ENCODE measurements around the gene PSME2. TPM values are rescaled to one million over a fixed set of nuclear protein-coding genes. Genes with fewer than 3 reads are reported as not detected.

The PSME2 gene
- total RNA-seq, 2 experiments from 2014 or later: 395 to 405 TPM

GRCh38 chr14:24147761-24148428 is 1.5 kb upstream of the PSME2 start:
- no peak for DNase-seq
- Mint-ChIP-seq H3K36me3 (ENCODE audit: low read depth) (peaks cover 80% of the 10 kb centered on the region), H3K4me1 (peaks cover 55% of the 10 kb centered on the region), H3K27me3 (no peaks in the 10 kb centered on the region), H3K4me3 (peak overlapping the region; percentile 96), H3K27ac (peak overlapping the region; percentile 84), H3K9me3 (no peaks in the 10 kb centered on the region)
- ChIA-PET POLR2A (interaction anchor here (0.8 to 21.4 kb wide), 19 partner anchors 11 to 99 kb away, joined by 3 to 652 read pairs (median 8); partner anchors contain the start of genes CHMP4A, DCAF11, IPO4 and IRF9), CTCF (interaction anchor here (0.6 to 4.6 kb wide), 10 partner anchors 8 to 160 kb away, joined by 3 to 76 read pairs (median 7); partner anchors contain the start of genes CIDEB, IRF9, PSME1 and TINF2)

- peak; percentile 99 for DNase-seq
- ChIA-PET POLR2A (interaction anchor here (1.0 to 21.4 kb wide), 22 partner anchors 10 to 283 kb away, joined by 3 to 652 read pairs (median 8); partner anchors contain the start of genes CBLN3, CHMP4A, DCAF11 and IPO4), CTCF (interaction anchor here (1.0 to 4.6 kb wide), 15 partner anchors 9 to 285 kb away, joined by 3 to 76 read pairs (median 5); partner anchors contain the start of genes CIDEB, DCAF11, IRF9 and NRL)
- Mint-ChIP-seq H3K27me3 (no peaks in the 10 kb centered on the region), H3K36me3 (ENCODE audit: low read depth) (peaks cover 80% of the 10 kb centered on the region), H3K9me3 (no peaks in the 10 kb centered on the region), H3K27ac (peak within 1 kb of the TSS; percentile 99), H3K4me3 (peak within 1 kb of the TSS; percentile 96), H3K4me1 (peaks cover 58% of the 10 kb centered on the region)
Observed at GRCh38 chr14:24146978-24147760, 759 bp upstream of the PSME2 start, which contains the start of gene RNF31. RNF31 (plus strand) TSS chr14:24147498; CDS start chr14:24147699, 201 bp downstream.

GRCh38 chr14:24145690-24146452 is 539 bp downstream of the PSME2 start:
- Mint-ChIP-seq H3K4me3 (peak overlapping the region; percentile 96), H3K27ac (peak overlapping the region; percentile 99), H3K27me3 (no peaks in the 10 kb centered on the region), H3K36me3 (ENCODE audit: low read depth) (peaks cover 82% of the 10 kb centered on the region), H3K4me1 (peaks cover 60% of the 10 kb centered on the region), H3K9me3 (no peaks in the 10 kb centered on the region)
- ChIA-PET POLR2A (interaction anchor here (0.9 to 21.4 kb wide), 21 partner anchors 9 to 284 kb away, joined by 3 to 652 read pairs (median 8); partner anchors contain the start of genes CARMIL3, CBLN3, CHMP4A and DCAF11), CTCF (interaction anchor here (1.0 to 4.6 kb wide), 11 partner anchors 10 to 162 kb away, joined by 3 to 76 read pairs (median 8); partner anchors contain the start of genes CIDEB, DCAF11, IRF9 and NRL)
- no peak for DNase-seq

GRCh38 chr14:24145219-24145618 is 1.2 kb downstream of the PSME2 start:
- Mint-ChIP-seq H3K9me3 (no peaks in the 10 kb centered on the region), H3K27ac (peak overlapping the region; percentile 99), H3K36me3 (ENCODE audit: low read depth) (peaks cover 81% of the 10 kb centered on the region), H3K4me1 (peaks cover 62% of the 10 kb centered on the region), H3K27me3 (no peaks in the 10 kb centered on the region), H3K4me3 (peak overlapping the region; percentile 96)
- ChIA-PET CTCF (interaction anchor here (1.5 to 4.6 kb wide), 5 partner anchors 9 to 152 kb away, joined by 5 to 76 read pairs (median 12); partner anchors contain the start of genes DCAF11, IRF9, NRL and PCK2), POLR2A (interaction anchor here (0.9 to 21.4 kb wide), 16 partner anchors 8 to 285 kb away, joined by 3 to 652 read pairs (median 23); partner anchors contain the start of genes CBLN3, CHMP4A, DCAF11 and IPO4)
- DNase-seq: no peak

GRCh38 chr14:24144451-24144850 is 2.0 kb downstream of the PSME2 start:
- Mint-ChIP-seq H3K4me1 (peaks cover 61% of the 10 kb centered on the region), H3K4me3 (peak overlapping the region; percentile 49), H3K27me3 (no peaks in the 10 kb centered on the region), H3K9me3 (no peaks in the 10 kb centered on the region), H3K27ac (peak overlapping the region; percentile 41), H3K36me3 (ENCODE audit: low read depth) (peaks cover 82% of the 10 kb centered on the region)
- ChIA-PET POLR2A (interaction anchor here (1.1 to 21.4 kb wide), 5 partner anchors 7 to 70 kb away, joined by 4 to 652 read pairs (median 99); partner anchors contain the start of genes CHMP4A, DCAF11, IRF9 and MDP1), CTCF (interaction anchor here (2.6 kb wide), 1 partner anchor 16 kb away, joined by 10 read pairs; the partner anchor contains the start of gene IRF9)
- DNase-seq: no peak

GRCh38 chr14:24143511-24143910 is 2.9 kb downstream of the PSME2 start:
- CTCF ChIA-PET: interaction anchor here (2.6 kb wide), 1 partner anchor 17 kb away, joined by 10 read pairs; the partner anchor contains the start of gene IRF9
- Mint-ChIP-seq H3K36me3 (ENCODE audit: low read depth) (peaks cover 82% of the 10 kb centered on the region), H3K27ac (peak overlapping the region; percentile 74), H3K9me3 (no peaks in the 10 kb centered on the region), H3K27me3 (no peaks in the 10 kb centered on the region), H3K4me3 (no peak overlapping the region), H3K4me1 (peaks cover 61% of the 10 kb centered on the region)
- no peak for DNase-seq
- POLR2A ChIA-PET: interaction anchor here (1.1 to 21.4 kb wide), 3 partner anchors 19 to 49 kb away, joined by 4 to 652 read pairs (median 448); partner anchors contain the start of genes DCAF11, IRF9, NRL and PCK2

- H3K4me3 Mint-ChIP-seq: peak within 1 kb of the TSS; percentile 93
- peaks cover 84% of the 10 kb centered on the region for H3K36me3 Mint-ChIP-seq (ENCODE audit: low read depth)
- H3K27ac Mint-ChIP-seq: peak within 1 kb of the TSS; percentile 92
- H3K9me3 Mint-ChIP-seq: no peaks in the 10 kb centered on the region
- H3K27me3 Mint-ChIP-seq: no peaks in the 10 kb centered on the region
- peak; percentile 100 for DNase-seq
- CTCF ChIA-PET: interaction anchor here (0.6 to 2.9 kb wide), 16 partner anchors 9 to 167 kb away, joined by 3 to 32 read pairs (median 4); partner anchors contain the start of genes CHMP4A, DCAF11, IRF9 and MDP1
- POLR2A ChIA-PET: interaction anchor here (0.7 to 21.4 kb wide), 27 partner anchors 9 to 290 kb away, joined by 3 to 652 read pairs (median 6); partner anchors contain the start of genes CHMP4A, DCAF11, DHRS4L2 and IPO4
- H3K4me1 Mint-ChIP-seq: peaks cover 73% of the 10 kb centered on the region
Observed at GRCh38 chr14:24141097-24141880, 5.1 kb downstream of the PSME2 start, which contains the start of gene EMC9. EMC9 (minus strand) TSS chr14:24141591; CDS start chr14:24141304, 287 bp downstream.

GRCh38 chr14:24139272-24139934 is 7.0 kb downstream of the PSME2 start:
- H3K9me3 Mint-ChIP-seq: no peaks in the 10 kb centered on the region
- CTCF ChIA-PET: interaction anchor here (1.2 to 2.9 kb wide), 3 partner anchors 12 to 25 kb away, joined by 3 to 32 read pairs (median 5); partner anchors contain the start of genes DCAF11, IRF9 and NRL
- peaks cover 63% of the 10 kb centered on the region for H3K4me1 Mint-ChIP-seq
- peak overlapping the region; percentile 58 for H3K27ac Mint-ChIP-seq
- H3K27me3 Mint-ChIP-seq: no peaks in the 10 kb centered on the region
- H3K36me3 Mint-ChIP-seq (ENCODE audit: low read depth): peaks cover 65% of the 10 kb centered on the region
- peak; percentile 49 for DNase-seq
- peak overlapping the region; percentile 93 for H3K4me3 Mint-ChIP-seq
- POLR2A ChIA-PET: interaction anchor here (2.1 to 21.4 kb wide), 9 partner anchors 7 to 292 kb away, joined by 7 to 652 read pairs (median 15); partner anchors contain the start of genes CHMP4A, DCAF11, IPO4 and IRF9

- H3K9me3 Mint-ChIP-seq: no peaks in the 10 kb centered on the region
- peaks cover 57% of the 10 kb centered on the region for H3K36me3 Mint-ChIP-seq (ENCODE audit: low read depth)
- H3K27me3 Mint-ChIP-seq: no peaks in the 10 kb centered on the region
- ChIA-PET CTCF (interaction anchor here (1.4 to 3.5 kb wide), 3 partner anchors 23 to 25 kb away, joined by 5 to 32 read pairs (median 25); partner anchors contain the start of genes DCAF11, IRF9 and NRL), POLR2A (interaction anchor here (0.6 to 21.4 kb wide), 9 partner anchors 8 to 293 kb away, joined by 3 to 652 read pairs (median 21); partner anchors contain the start of genes CHMP4A, DCAF11, IPO4 and IRF9)
- peaks cover 56% of the 10 kb centered on the region for H3K4me1 Mint-ChIP-seq
- peak overlapping the region; percentile 58 for H3K27ac Mint-ChIP-seq
- H3K4me3 Mint-ChIP-seq: peak overlapping the region; percentile 93
- no peak for DNase-seq
Observed at GRCh38 chr14:24138396-24139271, 7.8 kb downstream of the PSME2 start.
